HG03280 (cell line): ENCODE data around the gene AP1G2.
"Not testable (repeated sequence)": the region's sequence is repeated elsewhere in the genome, so short reads cannot be mapped to it uniquely, and the experiment has no call there.

Experiments used
- ATAC-seq: cut with Tn5 transposase; IDR thresholded peaks from one replicate; pipeline ENCODE4 v1.9.1; 2021; ENCODE audit warnings: mild to moderate bottlenecking, moderate library complexity; ENCODE audit not compliant: unreplicated experiment

AP1G2 gene

GRCh38 chr14:23542261-23542660, 25.3 kb downstream of the AP1G2 start:
- ATAC-seq = no peak

GRCh38 chr14:23540141-23540469, 27.5 kb downstream of the AP1G2 start:
- ATAC-seq = no peak

DNA sequence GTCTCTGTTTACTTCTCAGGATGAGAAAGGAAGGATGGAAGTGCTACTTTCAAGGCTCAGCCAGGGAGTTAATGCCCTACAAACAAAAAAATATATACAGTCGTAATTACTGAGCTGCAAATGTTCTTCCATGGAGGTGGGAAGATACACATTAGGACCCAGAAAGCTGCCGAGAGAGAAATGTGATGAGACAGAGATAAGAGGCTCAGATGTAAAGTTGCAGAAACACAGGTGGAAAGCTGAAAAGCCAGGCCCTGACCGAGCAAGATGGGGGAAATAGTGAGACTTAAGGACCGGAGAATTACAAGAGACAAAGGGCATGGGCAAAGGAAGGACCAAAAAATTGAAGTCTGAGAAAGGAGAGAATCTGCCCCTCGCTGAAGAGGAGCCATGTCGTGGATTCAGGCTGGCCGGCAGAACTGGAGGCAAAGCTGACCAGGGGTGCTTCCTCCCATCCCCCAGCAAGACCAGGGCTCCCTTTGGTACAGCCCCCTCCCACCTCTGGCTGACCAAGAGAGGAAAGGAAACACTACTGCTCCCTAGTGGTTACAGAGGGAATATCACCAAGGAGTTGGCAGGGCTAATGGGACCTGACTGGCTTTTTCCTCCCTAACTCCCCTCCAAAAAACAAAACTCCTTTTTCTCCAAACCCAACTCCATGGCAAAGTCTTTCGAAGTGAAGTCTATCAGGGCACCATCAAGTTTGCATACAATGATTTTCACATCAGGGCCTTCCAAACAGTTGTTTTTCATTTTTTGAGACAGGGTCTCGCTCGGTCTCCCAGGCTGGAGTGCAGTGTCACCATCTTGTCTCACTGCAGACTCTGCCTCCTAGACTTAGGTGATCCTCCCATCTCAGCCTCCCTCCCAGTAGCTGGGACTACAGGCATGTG, 28.1 kb downstream of the AP1G2 start:
- peak; percentile 64 for ATAC-seq

DNA sequence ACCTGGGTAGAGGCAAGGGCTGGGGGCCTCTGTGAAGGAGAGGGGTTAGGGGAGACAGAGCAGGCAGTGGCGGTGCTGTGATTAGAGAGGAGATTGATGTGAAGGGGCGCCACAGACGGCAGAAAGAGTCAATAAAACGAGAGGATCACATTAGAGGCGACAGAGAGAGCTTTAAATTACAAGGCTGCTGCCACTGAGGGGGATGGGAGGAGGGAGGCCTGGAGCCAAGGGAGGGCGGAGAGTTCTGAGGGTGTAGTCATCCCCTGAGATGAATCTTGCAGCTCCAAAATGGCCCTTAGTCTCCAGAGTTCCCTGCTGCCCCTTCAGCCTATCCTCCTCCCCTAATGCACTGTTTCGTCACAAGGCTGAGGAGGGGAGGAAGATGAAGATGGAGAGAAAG, 28.8 kb downstream of the AP1G2 start:
- no peak for ATAC-seq

- no peak for ATAC-seq
These were observed 29.4 kb downstream of the AP1G2 start for GRCh38 chr14:23538050-23538718.

GRCh38 chr14:23537351-23538049, 30.1 kb downstream of the AP1G2 start:
- no peak for ATAC-seq

GRCh38 chr14:23536906-23537305, 30.7 kb downstream of the AP1G2 start:
- not testable (repeated sequence) for ATAC-seq

GRCh38 chr14:23536494-23536893, 31.1 kb downstream of the AP1G2 start:
- no peak for ATAC-seq

DNA sequence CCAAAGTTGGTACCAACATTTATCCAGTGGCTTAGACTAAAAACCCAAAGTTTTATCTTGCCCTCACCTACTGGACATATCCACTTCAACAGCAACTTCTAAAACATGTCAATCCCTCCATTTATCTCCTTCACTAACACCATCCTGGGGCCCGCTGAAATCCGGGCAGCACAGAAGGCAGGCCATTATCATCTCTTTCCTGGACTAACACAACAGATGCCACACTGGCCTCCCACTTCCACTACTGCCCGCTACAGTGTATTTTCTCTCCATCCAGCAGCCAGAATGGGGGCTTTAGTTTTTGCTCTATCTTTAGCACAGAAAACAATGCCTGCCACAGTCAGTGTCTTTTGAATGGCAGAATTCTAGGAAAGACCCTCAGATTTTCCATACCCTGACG, 31.6 kb downstream of the AP1G2 start:
- ATAC-seq = no peak

DNA sequence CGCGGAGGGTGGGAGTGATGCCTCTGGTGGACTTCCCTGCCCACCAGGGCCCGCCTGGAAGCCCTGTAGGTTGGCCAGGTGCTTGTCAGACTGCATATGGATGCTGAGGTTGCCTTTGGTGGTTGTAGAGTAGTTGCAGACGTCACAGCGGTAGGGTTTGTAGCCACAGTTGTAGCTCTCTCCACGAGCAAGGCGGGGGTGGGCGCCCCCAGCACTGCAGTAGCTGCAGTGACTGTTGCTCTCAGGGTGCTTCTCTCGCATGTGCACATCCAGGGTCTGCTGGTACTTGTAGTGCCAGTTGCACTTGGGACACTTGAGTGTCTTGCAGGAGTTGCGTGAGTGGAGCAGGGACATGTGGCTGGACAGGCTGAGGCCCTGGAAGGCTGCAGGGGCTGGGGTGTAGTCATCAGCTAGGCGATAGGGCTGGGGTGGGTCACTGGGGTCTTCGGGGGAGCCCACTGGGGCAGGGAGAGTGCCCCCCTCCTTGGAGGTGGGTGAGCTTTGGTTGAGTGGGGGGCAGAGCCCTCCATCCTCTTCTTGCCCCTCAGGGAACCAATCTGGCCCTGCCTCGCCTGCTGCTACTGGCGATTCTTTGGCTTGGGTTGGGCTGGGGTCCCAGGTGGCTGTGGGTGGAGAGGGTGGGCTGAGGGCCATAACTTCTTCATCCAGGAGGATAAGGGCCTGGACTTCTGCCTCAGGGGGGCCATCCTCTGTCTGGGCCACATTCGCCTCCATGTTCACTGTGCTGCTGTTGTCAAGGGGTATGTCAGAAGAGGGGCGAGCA, 33.7 kb downstream of the AP1G2 start:
- no peak for ATAC-seq

- no peak for ATAC-seq
These were observed 34.9 kb downstream of the AP1G2 start for GRCh38 chr14:23532658-23533057.

- no peak for ATAC-seq
These were observed 36.2 kb downstream of the AP1G2 start for GRCh38 chr14:23531391-23531790.

- no peak for ATAC-seq
These were observed 37.1 kb downstream of the AP1G2 start for GRCh38 chr14:23530375-23531055.

GRCh38 chr14:23529016-23529415, 38.6 kb downstream of the AP1G2 start:
- no peak for ATAC-seq

GRCh38 chr14:23528555-23528954, 39.0 kb downstream of the AP1G2 start:
- ATAC-seq = no peak

DNA sequence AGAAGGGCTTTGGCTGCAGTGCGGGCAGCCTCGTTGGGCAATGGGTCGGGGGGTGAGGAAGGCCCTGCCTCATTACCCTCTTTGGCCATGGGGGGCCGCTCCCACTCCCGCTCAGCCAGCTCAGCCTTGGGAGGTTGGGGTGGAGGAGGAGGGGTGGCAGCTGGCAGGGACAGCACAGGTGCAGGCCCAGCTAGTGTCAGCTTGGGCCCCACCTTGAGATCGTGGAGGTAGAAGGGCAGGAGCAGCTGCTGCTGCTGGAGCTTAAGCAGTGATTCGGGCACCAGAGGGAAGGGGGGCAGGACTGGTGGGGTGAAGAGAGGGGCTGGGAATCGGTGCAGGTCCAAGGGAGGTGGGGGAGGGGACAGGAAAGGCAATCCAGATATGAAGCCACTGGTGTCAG, 42.0 kb downstream of the AP1G2 start:
- ATAC-seq = no peak

DNA sequence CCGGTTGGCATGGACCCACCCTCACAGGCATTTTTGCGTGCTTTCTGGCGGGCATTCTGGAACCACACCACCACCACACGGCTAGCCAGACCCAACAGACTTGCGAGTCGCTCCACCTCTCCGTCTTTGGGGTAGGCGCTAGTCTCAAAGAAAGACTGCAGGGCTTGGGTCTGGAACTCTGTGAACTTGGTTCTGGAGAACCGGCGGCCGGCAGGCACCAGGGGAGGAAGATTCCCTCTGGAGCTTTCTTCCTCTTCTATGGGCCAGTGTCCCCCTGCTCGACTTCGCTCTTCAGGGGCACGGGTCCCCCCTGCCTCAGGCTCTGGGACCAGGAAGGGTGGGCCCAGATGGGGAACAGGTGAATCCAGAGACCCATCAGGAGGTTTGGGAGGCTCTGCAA, 42.6 kb downstream of the AP1G2 start:
- no peak for ATAC-seq

- no peak for ATAC-seq
These were observed 44.2 kb downstream of the AP1G2 start for GRCh38 chr14:23523229-23524016.

DNA sequence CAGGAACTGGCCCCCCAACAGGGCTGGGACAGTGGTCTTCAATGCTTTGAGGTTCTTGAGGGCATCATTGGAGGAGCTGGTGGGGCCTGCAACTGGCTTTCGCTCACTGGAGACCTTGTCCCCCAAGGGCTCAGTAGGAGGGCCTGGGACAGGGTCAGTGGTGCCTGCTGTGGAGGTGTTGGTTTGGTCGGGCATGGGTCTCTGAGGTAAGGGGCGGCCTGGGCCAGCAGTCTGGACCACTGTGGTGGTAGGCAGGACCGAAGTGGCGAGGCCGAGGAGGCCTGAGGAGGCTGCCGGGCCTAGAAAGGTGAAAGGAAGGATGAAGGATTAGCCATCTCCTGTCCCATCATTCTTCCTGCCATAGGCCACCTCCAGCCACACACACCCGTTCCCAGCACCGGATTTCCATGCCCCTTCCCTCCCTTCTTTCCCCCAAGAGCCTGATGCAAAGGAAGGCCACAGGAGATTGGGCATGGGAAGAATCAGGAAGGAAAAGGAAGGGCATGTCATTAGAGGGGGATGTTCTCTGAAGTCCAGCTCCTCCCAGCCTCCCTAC, 44.9 kb downstream of the AP1G2 start:
- no peak for ATAC-seq
